Esophagus (tissue), 2 donors: ENCODE data around the gene MARK2. TPM values are rescaled to one million over a fixed set of nuclear protein-coding genes. Genes with fewer than 3 reads are reported as not detected.
"Not testable (repeated sequence)": the region's sequence is repeated elsewhere in the genome, so short reads cannot be mapped to it uniquely, and the experiment has no call there.

ENCODE experiments used
- H3K27ac ChIP-seq, 2 donors: one replicate each; pipeline ENCODE4 v1.5.1; 2013; ENCODE audit warnings: low read depth in 2 of 2, mild to moderate bottlenecking in 2 of 2, inconsistent platforms in 1 of 2, low read length in 1 of 2, moderate library complexity in 1 of 2
- H3K27me3 ChIP-seq, 2 donors: one replicate each; pipeline ENCODE4 v1.6.1; 2013; ENCODE audit warnings: low read length in 2 of 2, control low read depth in 1 of 2, mild to moderate bottlenecking in 1 of 2; ENCODE audit not compliant: insufficient read depth in 2 of 2, control insufficient read depth in 1 of 2
- H3K36me3 ChIP-seq, 2 donors: one replicate each; pipeline ENCODE4 v1.6.1; 2013; ENCODE audit warnings: low read length in 1 of 2; ENCODE audit not compliant: control insufficient read depth in 2 of 2, insufficient read depth in 2 of 2
- H3K4me1 ChIP-seq, 2 donors: one replicate each; pipeline ENCODE4 v1.6.1; 2013; ENCODE audit warnings: low read length in 1 of 2; ENCODE audit not compliant: control insufficient read depth in 2 of 2, insufficient read depth in 2 of 2
- H3K4me3 ChIP-seq, 2 donors: one replicate each; pipeline ENCODE4 v1.5.1; 2013; ENCODE audit warnings: low read length in 2 of 2, mild to moderate bottlenecking in 2 of 2, low read depth in 1 of 2, moderate library complexity in 1 of 2
- H3K9me3 ChIP-seq, 2 donors: one replicate each; pipeline ENCODE4 v1.6.1; 2013; ENCODE audit warnings: mild to moderate bottlenecking in 2 of 2, low read depth in 1 of 2, low read length in 1 of 2, moderate library complexity in 1 of 2; ENCODE audit not compliant: control insufficient read depth in 2 of 2, insufficient read depth in 1 of 2
- WGBS, 2 donors: extraction: QIAGEN DNeasy Blood & Tissue Kit; methylation state at CpG; one replicate each; pipeline ENCODE4 v1.1.7; 2013; 5-methylcytosine and 5-hydroxymethylcytosine counted together
- polyA plus RNA-seq, 2 donors: library from polyadenylated mRNA; stranded (reverse); fragments of 200-250 nt; gene quantifications; one replicate each; pipeline ENCODE4 v1.2.3, GENCODE V29; 2013
- donor health status: healthy with polysubstance abuse.
- donor health status: Bipolar disorder and iron deficiency.

Gene MARK2
- polyA plus RNA-seq, 2 donors, result 29.5 to 29.9 TPM

DNA sequence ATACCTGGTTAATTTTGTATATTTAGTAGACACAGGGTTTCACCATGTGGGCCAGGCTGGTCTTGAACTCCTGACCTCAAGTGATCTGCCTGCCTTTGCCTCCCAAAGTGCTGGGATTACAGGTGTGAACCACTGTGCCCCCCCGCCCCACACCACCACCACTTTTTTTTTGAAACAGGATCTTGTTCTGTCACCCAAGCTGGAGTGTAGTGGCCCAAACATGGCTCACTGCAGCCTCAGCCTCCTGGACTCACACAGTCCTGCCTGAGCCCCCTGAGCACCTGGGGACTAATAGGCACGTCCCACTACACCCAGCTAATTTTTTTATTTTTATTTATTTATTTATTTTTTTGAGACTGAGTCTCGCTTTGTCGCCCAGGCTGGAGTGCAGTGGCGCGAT lies 24.7 kb downstream of the MARK2 start:
- H3K4me1 ChIP-seq, H3K27ac ChIP-seq, H3K36me3 ChIP-seq, H3K27me3 ChIP-seq, H3K9me3 ChIP-seq, H3K4me3 ChIP-seq: not testable (repeated sequence)
- 97 to 98% methylated on average over 6 of the region's 6 CpGs for WGBS, 2 donors

DNA sequence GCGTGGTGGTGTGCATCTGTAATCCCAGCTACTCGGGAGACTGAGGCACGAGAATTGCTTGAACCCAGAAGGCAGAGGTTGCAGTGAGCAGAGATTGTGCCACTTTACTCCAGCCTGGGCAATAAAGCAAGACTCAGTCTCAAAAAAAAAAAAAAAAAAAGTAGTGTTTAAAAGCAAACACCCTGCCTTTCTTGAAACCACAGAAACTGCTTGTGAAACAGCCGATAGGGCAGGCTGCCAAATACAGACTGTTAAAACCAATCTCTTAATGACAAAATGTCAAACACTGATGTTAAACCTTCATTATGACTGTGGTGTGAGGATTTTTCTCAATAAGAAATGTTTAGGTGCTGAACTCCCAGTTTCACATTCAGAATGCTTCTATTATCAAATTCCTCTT lies 27.3 kb downstream of the MARK2 start:
- no peaks in the 10 kb centered on the region for H3K27me3 ChIP-seq
- peaks cover 12 to 23% of the 10 kb centered on the region in 2 donors for H3K4me1 ChIP-seq
- no peaks in the 10 kb centered on the region for H3K9me3 ChIP-seq
- 38% methylated on average over 4 of the region's 4 CpGs for WGBS, 2 donors
- peaks cover 0 to 4% of the 10 kb centered on the region in 2 donors for H3K36me3 ChIP-seq
- H3K4me3 ChIP-seq, result no peak overlapping the region
- no peak overlapping the region for H3K27ac ChIP-seq

- Histone ChIP-seq H3K36me3 (peaks cover 0 to 4% of the 10 kb centered on the region in 2 donors), H3K4me3 (no peak overlapping the region), H3K9me3 (no peaks in the 10 kb centered on the region), H3K27me3 (no peaks in the 10 kb centered on the region), H3K27ac (peak overlapping the region in 1 of 2 donors; percentile 33), H3K4me1 (peaks cover 15 to 32% of the 10 kb centered on the region in 2 donors)
- 94 to 96% methylated on average over 4 of the region's 4 CpGs for WGBS, 2 donors
Measured at GRCh38 chr11:63867511-63867910, 28.6 kb downstream of the MARK2 start.

DNA sequence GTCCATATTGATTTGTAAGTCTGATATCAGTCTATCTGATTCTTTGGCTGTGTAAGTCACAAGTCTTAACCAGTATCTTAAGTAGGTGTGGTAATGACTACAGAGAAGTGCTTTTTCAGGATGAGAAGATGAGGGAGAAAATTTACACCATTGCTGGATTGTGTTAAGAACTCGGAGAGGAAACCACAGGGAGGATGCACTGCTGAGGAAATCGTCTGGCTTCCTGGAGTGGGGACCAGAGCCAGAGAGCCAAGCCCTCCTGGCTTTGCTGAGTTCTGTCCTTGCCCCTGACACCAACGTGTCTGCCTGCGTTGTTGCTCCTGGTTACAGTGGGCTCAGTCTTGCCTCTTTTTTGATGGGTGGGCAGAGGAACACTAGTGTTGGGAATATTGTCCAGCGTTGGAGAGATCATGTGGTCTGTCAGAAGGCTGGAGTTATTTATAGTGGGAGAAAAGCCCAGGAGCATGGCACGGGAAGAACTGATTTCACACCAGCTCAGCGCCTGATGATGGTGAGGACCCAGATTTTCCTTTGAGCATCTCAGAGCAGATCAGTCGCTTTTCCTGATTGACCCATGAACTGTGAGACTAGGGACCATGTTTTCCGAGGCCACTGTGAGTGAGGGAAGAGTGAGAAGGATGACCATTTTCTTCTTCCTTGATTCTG lies 29.6 kb downstream of the MARK2 start:
- H3K27ac ChIP-seq, result peak overlapping the region; percentile 89 to 91
- H3K4me3 ChIP-seq, result no peak overlapping the region
- H3K4me1 ChIP-seq, result peaks cover 19 to 34% of the 10 kb centered on the region in 2 donors
- no peaks in the 10 kb centered on the region for H3K9me3 ChIP-seq
- WGBS, 2 donors, result 34 to 39% methylated on average over 9 of the region's 9 CpGs
- no peaks in the 10 kb centered on the region for H3K27me3 ChIP-seq
- H3K36me3 ChIP-seq, result peaks cover 0 to 2% of the 10 kb centered on the region in 2 donors

- Histone ChIP-seq H3K36me3 (peaks cover 0 to 5% of the 10 kb centered on the region in 2 donors), H3K27ac (peak overlapping the region; percentile 91 to 94), H3K4me3 (no peak overlapping the region), H3K9me3 (no peaks in the 10 kb centered on the region), H3K4me1 (peaks cover 19 to 39% of the 10 kb centered on the region in 2 donors), H3K27me3 (no peaks in the 10 kb centered on the region)
- 42 to 52% methylated on average over 7 of the region's 7 CpGs for WGBS, 2 donors
Measured at GRCh38 chr11:63869171-63869591, 30.3 kb downstream of the MARK2 start.

DNA sequence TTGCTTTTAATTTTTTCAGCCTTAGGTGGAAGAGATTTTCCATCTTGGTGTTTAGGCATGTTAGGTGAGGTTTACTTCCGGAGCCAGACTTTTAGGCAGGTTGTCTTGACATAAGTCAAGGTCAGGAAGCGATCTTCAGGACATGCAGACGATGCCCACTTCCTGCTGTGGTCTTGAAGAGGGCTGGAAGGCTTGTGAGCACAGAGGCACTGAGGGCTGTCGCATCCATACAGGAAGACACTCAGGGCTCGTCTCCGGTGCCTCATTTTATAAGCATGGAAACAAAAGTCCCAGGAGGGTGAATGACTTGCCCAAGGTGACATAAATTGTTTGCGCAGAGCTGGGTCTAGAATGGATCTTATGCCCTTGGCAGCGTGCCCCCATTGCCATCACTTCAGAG lies 30.8 kb downstream of the MARK2 start:
- Histone ChIP-seq H3K4me1 (peaks cover 19 to 42% of the 10 kb centered on the region in 2 donors), H3K36me3 (peaks cover 0 to 5% of the 10 kb centered on the region in 2 donors), H3K27me3 (no peaks in the 10 kb centered on the region), H3K27ac (peak overlapping the region; percentile 91 to 94), H3K9me3 (no peaks in the 10 kb centered on the region), H3K4me3 (no peak overlapping the region)
- 53% methylated on average over 8 of the region's 8 CpGs for WGBS, 2 donors

GRCh38 chr11:63870351-63871140 lies 31.6 kb downstream of the MARK2 start:
- Histone ChIP-seq H3K4me3 (no peak overlapping the region), H3K27ac (peak overlapping the region; percentile 91 to 94), H3K36me3 (peaks cover 0 to 4% of the 10 kb centered on the region in 2 donors), H3K27me3 (no peaks in the 10 kb centered on the region), H3K9me3 (no peaks in the 10 kb centered on the region), H3K4me1 (peaks cover 19 to 44% of the 10 kb centered on the region in 2 donors)
- 49 to 54% methylated on average over 14 of the region's 14 CpGs for WGBS, 2 donors

GRCh38 chr11:63871962-63872799 lies 33.3 kb downstream of the MARK2 start:
- 14 to 15% methylated on average over 11 of the region's 11 CpGs for WGBS, 2 donors
- peaks cover 19 to 44% of the 10 kb centered on the region in 2 donors for H3K4me1 ChIP-seq
- peaks cover 0 to 8% of the 10 kb centered on the region in 2 donors for H3K36me3 ChIP-seq
- H3K27ac ChIP-seq, result peak overlapping the region; percentile 85 to 88
- H3K4me3 ChIP-seq, result no peak overlapping the region
- no peaks in the 10 kb centered on the region for H3K27me3 ChIP-seq
- no peaks in the 10 kb centered on the region for H3K9me3 ChIP-seq

GRCh38 chr11:63872800-63873197 lies 33.9 kb downstream of the MARK2 start:
- Histone ChIP-seq H3K27me3 (no peaks in the 10 kb centered on the region), H3K9me3 (no peaks in the 10 kb centered on the region), H3K4me1 (peaks cover 19 to 44% of the 10 kb centered on the region in 2 donors), H3K36me3 (peaks cover 0 to 8% of the 10 kb centered on the region in 2 donors), H3K4me3 (no peak overlapping the region), H3K27ac (peak overlapping the region; percentile 85 to 88)
- WGBS, 2 donors, result 19 to 44% methylated on average over 5 of the region's 5 CpGs
